ENCODE measurements around the gene ABCC2. TPM values are rescaled to one million over a fixed set of nuclear protein-coding genes. Genes with fewer than 3 reads are reported as not detected.
A peak's percentile ranks its signal among the peaks of the same experiment; 100 is the strongest.

ABCC2 gene
- total and polyA plus RNA-seq, 2 of the 4 experiments (the other 2 are of a cell fraction) = 0.21 to 0.36 TPM

DNA sequence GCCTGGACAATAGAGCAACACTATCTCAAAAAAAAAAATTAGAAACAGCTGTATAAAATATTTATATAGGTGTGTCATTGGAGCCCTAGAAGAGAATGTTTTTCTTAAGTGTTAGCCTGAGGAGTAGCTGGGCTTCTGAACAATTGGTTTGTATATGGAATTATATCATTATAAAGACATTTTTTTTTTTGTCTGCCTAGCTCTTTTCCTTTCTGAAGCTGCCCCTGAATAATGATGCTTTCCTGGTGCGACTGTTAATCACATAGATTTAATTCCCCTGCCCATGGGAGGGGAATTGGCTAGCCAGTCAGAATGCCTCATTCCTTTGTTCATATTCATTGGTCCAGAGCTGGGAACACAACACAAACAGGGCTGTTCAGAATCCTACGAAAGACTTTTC lies 13.9 kb upstream of the ABCC2 start:
- no peaks in the 10 kb centered on the region for H3K79me1 ChIP-seq (ENCODE audit: low read depth in 1 of 2, low read length in 2 of 2)
- H2BK20ac ChIP-seq (ENCODE audit: low read depth, low read length) = no peak overlapping the region
- CTCF ChIA-PET = no interaction called here
- TF ChIP-seq CHD1 (IDR thresholded peaks at IDR 0.05; ENCODE audit: low read depth, low read length) (no peak), MAFK (IDR thresholded peaks at IDR 0.05; ENCODE audit: low read depth, low read length) (no peak), POLR2A (IDR thresholded peaks at IDR 0.05; ENCODE audit: low read depth, low read length) (no peak), RCOR1 (IDR thresholded peaks at IDR 0.05; ENCODE audit: insufficient replicate concordance, low read length) (no peak), FOS (IDR thresholded peaks at IDR 0.05; ENCODE audit: low read depth, low read length) (no peak), SMC3 (IDR thresholded peaks at IDR 0.05; ENCODE audit: low read depth, low read length) (no peak), MXI1 (IDR thresholded peaks at IDR 0.05; ENCODE audit: borderline replicate concordance, low read depth, low read length) (no peak), MAZ (IDR thresholded peaks at IDR 0.05; ENCODE audit: borderline replicate concordance, low read depth, low read length) (no peak), NFE2L2 (IDR thresholded peaks at IDR 0.05; ENCODE audit: low read depth, low read length) (no peak)
- TF ChIP-seq, protein P1, sequence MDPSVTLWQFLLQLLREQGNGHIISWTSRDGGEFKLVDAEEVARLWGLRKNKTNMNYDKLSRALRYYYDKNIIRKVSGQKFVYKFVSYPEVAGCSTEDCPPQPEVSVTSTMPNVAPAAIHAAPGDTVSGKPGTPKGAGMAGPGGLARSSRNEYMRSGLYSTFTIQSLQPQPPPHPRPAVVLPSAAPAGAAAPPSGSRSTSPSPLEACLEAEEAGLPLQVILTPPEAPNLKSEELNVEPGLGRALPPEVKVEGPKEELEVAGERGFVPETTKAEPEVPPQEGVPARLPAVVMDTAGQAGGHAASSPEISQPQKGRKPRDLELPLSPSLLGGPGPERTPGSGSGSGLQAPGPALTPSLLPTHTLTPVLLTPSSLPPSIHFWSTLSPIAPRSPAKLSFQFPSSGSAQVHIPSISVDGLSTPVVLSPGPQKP (IDR thresholded peaks at IDR 0.05; ENCODE audit: borderline replicate concordance, low read depth, low read length) = no peak
- TF ChIP-seq, protein P2, sequence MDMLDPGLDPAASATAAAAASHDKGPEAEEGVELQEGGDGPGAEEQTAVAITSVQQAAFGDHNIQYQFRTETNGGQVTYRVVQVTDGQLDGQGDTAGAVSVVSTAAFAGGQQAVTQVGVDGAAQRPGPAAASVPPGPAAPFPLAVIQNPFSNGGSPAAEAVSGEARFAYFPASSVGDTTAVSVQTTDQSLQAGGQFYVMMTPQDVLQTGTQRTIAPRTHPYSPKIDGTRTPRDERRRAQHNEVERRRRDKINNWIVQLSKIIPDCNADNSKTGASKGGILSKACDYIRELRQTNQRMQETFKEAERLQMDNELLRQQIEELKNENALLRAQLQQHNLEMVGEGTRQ (IDR thresholded peaks at IDR 0.05; ENCODE audit: low read depth, low read length) = no peak
- intact Hi-C loops (cut with micrococcal nuclease) (no loop called here), dilution Hi-C loops (cut with HindIII; ENCODE audit: low sequenced_read_pairs, unreplicated experiment) (no loop called here), in situ Hi-C loops (cut with MboI; ENCODE audit: low sequenced_read_pairs) (no loop called here)
- no peak overlapping the region for H2BK15ac ChIP-seq (ENCODE audit: low read depth, low read length)
- H2AK9ac ChIP-seq (replicated peaks; ENCODE audit: low read depth, low read length, poor library complexity) = no peak overlapping the region
- H3K4me3 ChIP-seq (ENCODE audit: insufficient read depth, low read depth, low read length) = no peak overlapping the region
- no peak overlapping the region for H3K14ac ChIP-seq (replicated peaks; ENCODE audit: low read depth, low read length)
- H3K27me3 ChIP-seq (ENCODE audit: control insufficient read depth, insufficient read depth, low read length) = no peaks in the 10 kb centered on the region
- POLR2A ChIA-PET (ENCODE audit: unreplicated experiment) = interaction anchor here (0.6 kb wide), 1 partner anchor 26 kb away, joined by 12 read pairs; no protein-coding TSS in a partner anchor
- H3K18ac ChIP-seq (ENCODE audit: low read depth, low read length) = peak overlapping the region; percentile 57; the same call in 1 of the 2 replicates
- H3K27ac ChIP-seq (ENCODE audit: insufficient read depth, low read length) = no peak overlapping the region
- peak overlapping the region in 1 of 2 experiments; percentile 41; a peak in 2 of 4 replicates for H4K8ac ChIP-seq (ENCODE audit: low read depth in 2 of 2, low read length in 2 of 2)
- no TSS peak for BruUV-seq (replicated peaks)
- H2AFZ ChIP-seq (replicated peaks; ENCODE audit: low read length, poor library complexity) = peak overlapping the region; percentile 81
- no peaks in the 10 kb centered on the region for H3K9me1 ChIP-seq (ENCODE audit: insufficient read depth, low read length)
- ATAC-seq (ENCODE audit: low read depth) = peak; percentile 71
- H3K4ac ChIP-seq (ENCODE audit: low read depth, low read length) = no peak overlapping the region
- 0 out of 2 replicates have a peak overlapping the region, but pooled peaks have one; percentile 38 for H4K91ac ChIP-seq (ENCODE audit: insufficient read depth, low read depth, low read length)
- H3K4me2 ChIP-seq (ENCODE audit: low read depth, low read length) = no peak overlapping the region; the same call in 1 of the 2 replicates
- H2AK5ac ChIP-seq (ENCODE audit: low read depth, low read length) = no peak overlapping the region
- H3K36me3 ChIP-seq (ENCODE audit: control insufficient read depth, insufficient read depth, low read length) = no peaks in the 10 kb centered on the region
- no peaks in the 10 kb centered on the region for H3K9me3 ChIP-seq (ENCODE audit: control insufficient read depth, insufficient read depth, low read length)
- no peak overlapping the region for H3K56ac ChIP-seq (ENCODE audit: extremely low read depth, insufficient read depth, low read length)
- H3K9ac ChIP-seq (ENCODE audit: low read depth, low read length) = no peak overlapping the region
- no peak overlapping the region for H3K23ac ChIP-seq (ENCODE audit: low read depth, low read length)
- no peaks in the 10 kb centered on the region for H4K20me1 ChIP-seq (ENCODE audit: insufficient read depth, low read length)
- no peak overlapping the region for H4K5ac ChIP-seq (ENCODE audit: low read depth, low read length)
- no peak overlapping the region; the same call in 1 of the 2 replicates for H2BK120ac ChIP-seq (ENCODE audit: low read depth, low read length)
- peaks cover 4% of the 10 kb centered on the region; the same call in 1 of the 2 replicates for H3K4me1 ChIP-seq (ENCODE audit: control insufficient read depth, insufficient read depth, low read length)
- DNase-seq = peak; percentile 53
- H2BK5ac ChIP-seq (ENCODE audit: low read depth, low read length, poor library complexity, severe bottlenecking) = no peak overlapping the region
- no CpG with 5 or more reads among the region's 2 CpGs for WGBS, 2 experiments (ENCODE audit: extremely low coverage in 2 of 2, insufficient read length in 1 of 2)

All from IMR-90 (cell line).